CD14-positive monocyte (primary cell): Measurements from ENCODE around the gene MUC6. TPM values are rescaled to one million over a fixed set of nuclear protein-coding genes. Genes with fewer than 3 reads are reported as not detected.

Experiments
- DNase-seq, 3 donors: peaks; one replicate each; pipeline ENCODE4 v3.0.0-alpha.2; 2011 to 2022
- H2AFZ ChIP-seq: 2 replicates; pipeline ENCODE4 v1.6.0; 2012; ENCODE audit warnings: mild to moderate bottlenecking, low read depth, low read length, inconsistent platforms; ENCODE audit not compliant: insufficient read depth, poor library complexity, severe bottlenecking
- H3K27ac ChIP-seq, 2 donors: 1 replicate in 1 of 2; 2 replicates in 1 of 2; pipeline ENCODE4 v1.5.1; 2012 to 2013; ENCODE audit warnings: low read length in 2 of 2, control low read depth in 1 of 2, inconsistent platforms in 1 of 2, low read depth in 1 of 2, mild to moderate bottlenecking in 1 of 2
- H3K27me3 ChIP-seq, 2 donors: one replicate each; pipeline versions ENCODE4 v1.6.0 to v1.6.1; 2011 to 2013; ENCODE audit warnings: low read length in 2 of 2; ENCODE audit not compliant: control insufficient read depth in 2 of 2, insufficient read depth in 2 of 2
- H3K36me3 ChIP-seq, 2 donors: replicated peaks in 1 of 2; 1 replicate in 1 of 2; 2 replicates in 1 of 2; pipeline versions ENCODE4 v1.5.1 to v1.6.1; 2012 to 2013; ENCODE audit warnings: low read length in 2 of 2, control low read depth in 1 of 2, inconsistent platforms in 1 of 2, mild to moderate bottlenecking in 1 of 2; ENCODE audit not compliant: insufficient read depth in 2 of 2, control insufficient read depth in 1 of 2
- H3K4me1 ChIP-seq, 2 donors: 1 replicate in 1 of 2; 2 replicates in 1 of 2; pipeline versions ENCODE4 v1.5.1 to v1.6.1; 2012 to 2013; ENCODE audit warnings: low read length in 2 of 2, control low read depth in 1 of 2, inconsistent platforms in 1 of 2, mild to moderate bottlenecking in 1 of 2, moderate library complexity in 1 of 2; ENCODE audit not compliant: insufficient read depth in 2 of 2, control insufficient read depth in 1 of 2
- H3K4me2 ChIP-seq: replicated peaks from 2 replicates; pipeline ENCODE3; 2012; ENCODE audit warnings: low read length, moderate library complexity, mild to moderate bottlenecking; ENCODE audit not compliant: poor library complexity, severe bottlenecking; ENCODE audit errors: extremely low read depth
- H3K4me3 ChIP-seq, 3 experiments: fragments of 200-600 bp in 1 of 3; sonication (generic) in 1 of 3; replicated peaks in 1 of 3; 1 replicate in 2 of 3; 2 replicates in 1 of 3; pipeline ENCODE4 v1.5.1; 2011 to 2013; ENCODE audit warnings: low read length in 3 of 3, mild to moderate bottlenecking in 3 of 3, control low read depth in 2 of 3, low read depth in 2 of 3, inconsistent platforms in 1 of 3, moderate library complexity in 1 of 3
- H3K79me2 ChIP-seq: 2 replicates; pipeline ENCODE4 v1.6.0; 2012; ENCODE audit warnings: mild to moderate bottlenecking, control low read depth, inconsistent platforms, low read length, moderate library complexity; ENCODE audit not compliant: insufficient read depth
- H3K9ac ChIP-seq: 2 replicates; pipeline ENCODE4 v1.6.0; 2017; ENCODE audit warnings: low read length, mild to moderate bottlenecking; ENCODE audit not compliant: insufficient read depth, poor library complexity, severe bottlenecking
- H3K9me3 ChIP-seq, 2 donors: replicated peaks in 1 of 2; 1 replicate in 1 of 2; 2 replicates in 1 of 2; pipeline versions ENCODE4 v1.5.1 to v1.6.1; 2012 to 2013; ENCODE audit warnings: low read length in 2 of 2, control low read depth in 1 of 2; ENCODE audit not compliant: control insufficient read depth in 1 of 2, insufficient read depth in 1 of 2
- H4K20me1 ChIP-seq: 2 replicates; pipeline ENCODE4 v1.6.0; 2012; ENCODE audit warnings: mild to moderate bottlenecking, low read length, control low read depth, moderate library complexity; ENCODE audit not compliant: insufficient read depth
- H3K27ac Mint-ChIP-seq, 7 donors: one replicate each; pipeline ENCODE4 v1.8.0; 2020; ENCODE audit warnings: mild to moderate bottlenecking in 7 of 7, mixed read lengths in 7 of 7, moderate library complexity in 6 of 7, inconsistent platforms in 2 of 7
- H3K27me3 Mint-ChIP-seq, 3 donors: one replicate each; pipeline ENCODE4 v1.8.0; 2021 to 2022; ENCODE audit warnings: low read depth in 3 of 3, mild to moderate bottlenecking in 3 of 3, mixed read lengths in 3 of 3, moderate library complexity in 3 of 3, inconsistent platforms in 1 of 3
- H3K36me3 Mint-ChIP-seq, 2 donors: one replicate each; pipeline ENCODE4 v1.8.0; 2020; ENCODE audit warnings: mixed read lengths in 2 of 2, inconsistent platforms in 1 of 2, mild to moderate bottlenecking in 1 of 2
- H3K4me1 Mint-ChIP-seq: one replicate; pipeline ENCODE4 v1.8.0; 2020; ENCODE audit warnings: mild to moderate bottlenecking, mixed read lengths
- H3K4me3 Mint-ChIP-seq, 2 donors: one replicate each; pipeline ENCODE4 v1.8.0; 2020; ENCODE audit warnings: mild to moderate bottlenecking in 2 of 2, mixed read lengths in 2 of 2, moderate library complexity in 1 of 2
- H3K9me3 Mint-ChIP-seq, 7 donors: one replicate each; pipeline ENCODE4 v1.8.0; 2020 to 2022; ENCODE audit warnings: mixed read lengths in 7 of 7, mild to moderate bottlenecking in 6 of 7, moderate library complexity in 6 of 7, inconsistent platforms in 2 of 7
- CTCF ChIP-seq: fragments of 200-600 bp; IDR thresholded peaks from one replicate; pipeline ENCODE4 v1.8.0; 2022; ENCODE audit warnings: antibody characterized with exemption, mild to moderate bottlenecking
- WGBS: methylation state at CpG from one replicate; pipeline ENCODE4 v1.1.5; 2013; ENCODE audit warnings: missing lambda C conversion rate; ENCODE audit not compliant: insufficient coverage; 5-methylcytosine and 5-hydroxymethylcytosine counted together
- intact Hi-C, 2 donors: fragments of 100-400 bp; cut with micrococcal nuclease; formaldehyde crosslinking; loops; one replicate each; pipeline versions ENCODE4 v1.15.0 to v1.15.1; 2023
- polyA plus RNA-seq, 3 donors: library from polyadenylated mRNA; depleted of rRNA in 1 of 3; unstranded in 2 of 3; stranded (reverse) in 1 of 3; fragments of 300-500 nt in 2 of 3; fragments of >200 nt in 1 of 3; fragmentation: Illumina TruSeq in 2 of 3; gene quantifications; 1 replicate in 2 of 3; 2 replicates in 1 of 3; pipeline ENCODE4 v1.2.3, GENCODE V29; 2012 to 2021

MUC6 gene
- polyA plus RNA-seq, 3 donors, result not detected

DNA sequence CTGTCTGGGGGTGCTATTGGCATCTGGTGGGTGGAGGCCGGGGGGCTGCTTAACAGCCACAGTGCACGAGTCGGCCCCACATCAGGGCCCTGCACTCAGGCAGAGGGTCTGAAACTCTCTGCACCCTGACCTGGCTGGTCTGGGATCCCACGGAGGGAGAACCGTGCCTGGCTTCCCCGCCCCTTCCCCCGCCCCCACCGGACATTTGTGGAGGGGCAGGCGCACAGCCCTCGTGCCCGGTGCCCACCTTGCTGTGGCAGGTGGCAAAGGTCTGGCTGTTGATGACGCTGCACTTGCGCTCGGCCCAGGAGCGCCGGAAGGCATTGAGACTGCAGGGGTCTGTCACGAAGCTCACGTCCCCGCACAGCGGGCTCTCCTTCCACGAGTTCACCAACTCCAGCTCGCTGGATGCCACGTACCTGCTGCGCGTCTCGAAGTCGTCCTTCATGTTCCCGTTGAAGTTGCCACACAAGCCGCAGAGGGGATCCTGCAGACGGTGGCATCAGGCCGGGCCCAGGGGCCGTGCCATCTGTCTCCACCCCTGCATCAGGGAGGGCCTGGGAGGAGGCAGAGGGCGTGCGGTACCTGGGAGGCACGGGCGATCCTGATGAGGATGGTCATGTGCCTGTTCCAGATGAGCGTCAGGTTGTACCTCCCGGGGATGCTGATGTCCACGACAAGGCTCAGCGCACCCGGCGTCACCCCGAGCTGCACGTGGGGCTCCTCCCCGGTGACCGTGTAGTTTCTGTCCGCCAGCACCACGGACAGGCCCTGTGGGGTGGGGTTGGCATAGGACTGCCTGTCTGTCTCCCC is 11.7 kb downstream of the MUC6 start:
- TF ChIP-seq CTCF, result no peak

DNA sequence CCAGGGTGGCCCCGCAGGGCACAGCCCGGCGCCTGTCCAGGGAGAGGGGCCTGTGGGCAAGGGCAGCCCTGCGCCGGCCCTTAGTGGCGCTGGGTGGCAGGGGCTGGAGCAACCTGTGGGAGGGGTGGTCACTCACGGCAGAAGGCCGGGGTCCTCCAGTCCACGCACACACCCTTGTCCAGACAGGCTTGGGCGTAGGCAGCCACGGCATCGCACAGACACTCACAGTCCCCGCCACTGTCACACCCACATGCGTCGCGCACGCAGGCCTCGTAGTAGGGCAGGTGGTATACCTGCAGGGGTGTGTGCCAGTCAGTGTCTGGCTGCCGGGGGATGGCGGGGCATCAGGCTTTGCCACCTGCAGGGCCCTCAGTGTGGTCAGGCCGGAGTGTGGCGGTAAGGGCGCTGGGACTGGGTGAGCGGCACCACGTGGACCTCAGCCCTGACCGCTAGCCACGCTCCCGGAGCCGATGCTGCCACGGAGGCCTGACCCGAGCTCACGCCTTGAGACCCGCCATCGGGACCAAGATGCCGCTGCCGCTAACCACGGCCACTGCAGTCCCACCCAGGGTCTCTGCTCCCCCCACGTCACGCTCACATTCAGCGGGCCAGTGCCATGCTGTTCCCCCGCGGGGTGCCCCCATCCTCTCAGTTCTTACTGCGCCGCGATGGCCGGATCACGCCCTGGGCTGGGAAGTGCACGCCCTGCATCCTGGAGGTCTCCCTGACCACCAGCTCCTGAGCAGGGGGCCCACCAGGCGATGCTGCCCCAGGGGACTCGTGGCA is 12.5 kb downstream of the MUC6 start:
- Histone ChIP-seq H3K4me3 (no peak overlapping the region), H3K9me3 (no peaks in the 10 kb centered on the region), H3K9ac (no peak overlapping the region), H3K27me3 (no peaks in the 10 kb centered on the region), H3K4me2 (no peak overlapping the region), H3K4me1 (no peaks in the 10 kb centered on the region), H3K27ac (no peak overlapping the region), H2AFZ (no peak overlapping the region), H3K36me3 (no peaks in the 10 kb centered on the region), H4K20me1 (no peaks in the 10 kb centered on the region), H3K79me2 (no peaks in the 10 kb centered on the region)
- Mint-ChIP-seq H3K27me3 (peaks cover 0 to 3% (median 0%) of the 10 kb centered on the region in 3 donors), H3K4me3 (no peak overlapping the region), H3K27ac (no peak overlapping the region), H3K4me1 (no peaks in the 10 kb centered on the region), H3K36me3 (no peaks in the 10 kb centered on the region), H3K9me3 (no peaks in the 10 kb centered on the region)
- DNase-seq, result no peak
- TF ChIP-seq CTCF, result no peak
- intact Hi-C loops, result no loop called here
- 97% methylated on average over 44 of the region's 50 CpGs for WGBS

More for the DNA sequence above, 11.7 kb downstream of the MUC6 start:
- no peak overlapping the region for H2AFZ ChIP-seq
- H3K4me3 Mint-ChIP-seq, result no peak overlapping the region
- no peaks in the 10 kb centered on the region for H3K27me3 ChIP-seq
- H3K27me3 Mint-ChIP-seq, result peaks cover 0 to 3% (median 0%) of the 10 kb centered on the region in 3 donors
- no peak overlapping the region for H3K9ac ChIP-seq
- H3K36me3 ChIP-seq, result no peaks in the 10 kb centered on the region
- H3K27ac ChIP-seq, result no peak overlapping the region
- H3K9me3 ChIP-seq, result no peaks in the 10 kb centered on the region
- H3K36me3 Mint-ChIP-seq, result no peaks in the 10 kb centered on the region
- H3K4me1 Mint-ChIP-seq, result no peaks in the 10 kb centered on the region
- intact Hi-C loops, result no loop called here
- H3K79me2 ChIP-seq, result no peaks in the 10 kb centered on the region
- no peaks in the 10 kb centered on the region for H3K9me3 Mint-ChIP-seq
- H4K20me1 ChIP-seq, result no peaks in the 10 kb centered on the region
- no peak for DNase-seq
- H3K4me1 ChIP-seq, result no peaks in the 10 kb centered on the region
- H3K4me2 ChIP-seq, result no peak overlapping the region
- H3K27ac Mint-ChIP-seq, result no peak overlapping the region
- no peak overlapping the region for H3K4me3 ChIP-seq
- 92% methylated on average over 47 of the region's 48 CpGs for WGBS
